Lung (tissue), 12 donors: ENCODE data around the gene NDNF. TPM values are rescaled to one million over a fixed set of nuclear protein-coding genes. Genes with fewer than 3 reads are reported as not detected.

Source experiments
- ATAC-seq: fragments of 200-7000 bp; cut with Tn5 transposase; one replicate; pipeline ENCODE4 v1.9.1; 2020; ENCODE audit warnings: moderate number of reproducible peaks; ENCODE audit not compliant: insufficient read depth, low FRiP score
- DNase-seq, 3 donors: peaks; one replicate each; pipeline ENCODE4 v3.0.0-alpha.2; 2013 to 2017
- H3K27ac ChIP-seq, 2 donors: one replicate each; pipeline ENCODE4 v1.5.1; 2013; ENCODE audit warnings: mild to moderate bottlenecking in 2 of 2, moderate library complexity in 2 of 2, control low read depth in 1 of 2, inconsistent platforms in 1 of 2, low read depth in 1 of 2, low read length in 1 of 2
- H3K27me3 ChIP-seq, 3 donors: one replicate each; pipeline ENCODE4 v1.5.1; 2013; ENCODE audit warnings: low read length in 2 of 3; ENCODE audit not compliant: control insufficient read depth in 3 of 3, insufficient read depth in 3 of 3
- H3K36me3 ChIP-seq, 4 donors: one replicate each; pipeline ENCODE4 v1.5.1; 2013; ENCODE audit warnings: low read length in 4 of 4, mild to moderate bottlenecking in 1 of 4, moderate library complexity in 1 of 4; ENCODE audit not compliant: control insufficient read depth in 4 of 4, insufficient read depth in 4 of 4
- H3K4me1 ChIP-seq, 5 donors: one replicate each; pipeline ENCODE4 v1.5.1; 2013; ENCODE audit warnings: low read length in 5 of 5, mild to moderate bottlenecking in 2 of 5, moderate library complexity in 1 of 5; ENCODE audit not compliant: control insufficient read depth in 5 of 5, insufficient read depth in 5 of 5
- H3K4me3 ChIP-seq: one replicate; pipeline ENCODE4 v1.5.1; 2013; ENCODE audit warnings: mild to moderate bottlenecking, control low read depth, moderate library complexity
- H3K9ac ChIP-seq, 2 donors: one replicate each; pipeline ENCODE4 v1.5.1; 2013; ENCODE audit warnings: low read length in 2 of 2, control low read depth in 1 of 2; ENCODE audit not compliant: insufficient read depth in 1 of 2
- H3K9me3 ChIP-seq, 4 donors: one replicate each; pipeline ENCODE4 v1.5.1; 2013; ENCODE audit warnings: low read length in 3 of 4, mild to moderate bottlenecking in 1 of 4, moderate library complexity in 1 of 4; ENCODE audit not compliant: control insufficient read depth in 4 of 4, insufficient read depth in 3 of 4
- CTCF ChIP-seq: IDR thresholded peaks from 2 replicates; pipeline ENCODE4 v1.5.1; 2012; ENCODE audit warnings: mild to moderate bottlenecking; ENCODE audit errors: control extremely low read depth, extremely low read depth
- WGBS, 2 donors: extraction: QIAGEN DNeasy Blood & Tissue Kit; methylation state at CpG; one replicate each; pipeline ENCODE4 v1.1.7; 2013; 5-methylcytosine and 5-hydroxymethylcytosine counted together
- polyA plus RNA-seq, 2 donors: library from polyadenylated mRNA; stranded (reverse); fragments of 200-250 nt; gene quantifications; one replicate each; pipeline ENCODE4 v1.2.1, GENCODE V29; 2013
- total RNA-seq, 2 donors: library from RNA; depleted of rRNA in 1 of 2; stranded (reverse); fragments of >200 nt in 1 of 2; gene quantifications; one replicate each; pipeline ENCODE4 v1.2.1, GENCODE V29; 2014 to 2021
- donor health status: control.
- donor health status: control.
- donor health status: Bipolar disorder and iron deficiency.
- donor health status: healthy.
- donor health status: DM: yes; HTN: yes; CAD: no.

Gene NDNF
- total and polyA plus RNA-seq, 4 donors: 22.3 to 381 (median 80.5) TPM

- DNase-seq: no peak
- TF ChIP-seq CTCF: no peak
- Histone ChIP-seq H3K4me1 (peaks cover 0 to 14% (median 0%) of the 10 kb centered on the region in 5 donors), H3K4me3 (no peak overlapping the region), H3K27ac (no peak overlapping the region), H3K9me3 (no peaks in the 10 kb centered on the region), H3K27me3 (no peaks in the 10 kb centered on the region), H3K36me3 (no peaks in the 10 kb centered on the region), H3K9ac (no peak overlapping the region)
- ATAC-seq: no peak
- whole genome bisulfite sequencing, 2 donors: 75 to 83% methylated on average over 3 of the region's 3 CpGs
These were observed 22.1 kb upstream of the NDNF start for GRCh38 chr4:121094297-121094966.

- H3K9me3 ChIP-seq: no peaks in the 10 kb centered on the region
- H3K9ac ChIP-seq: no peak overlapping the region
- peaks cover 0 to 14% (median 0%) of the 10 kb centered on the region in 5 donors for H3K4me1 ChIP-seq
- H3K27ac ChIP-seq: no peak overlapping the region
- H3K36me3 ChIP-seq: no peaks in the 10 kb centered on the region
- no peak overlapping the region for H3K4me3 ChIP-seq
- H3K27me3 ChIP-seq: no peaks in the 10 kb centered on the region
- no peak for ATAC-seq
- no peak for DNase-seq
- TF ChIP-seq CTCF: no peak
These were observed 20.9 kb upstream of the NDNF start for GRCh38 chr4:121093261-121093660.

GRCh38 chr4:121091941-121092340, 19.6 kb upstream of the NDNF start:
- Histone ChIP-seq H3K9me3 (no peaks in the 10 kb centered on the region), H3K9ac (no peak overlapping the region), H3K27ac (no peak overlapping the region), H3K4me3 (no peak overlapping the region), H3K27me3 (no peaks in the 10 kb centered on the region), H3K36me3 (no peaks in the 10 kb centered on the region), H3K4me1 (peaks cover 0 to 14% (median 0%) of the 10 kb centered on the region in 5 donors)
- ATAC-seq: no peak
- TF ChIP-seq CTCF: no peak
- DNase-seq: no peak

GRCh38 chr4:121088867-121089266, 16.5 kb upstream of the NDNF start:
- ATAC-seq: no peak
- Histone ChIP-seq H3K9ac (no peak overlapping the region), H3K4me3 (no peak overlapping the region), H3K4me1 (no peaks in the 10 kb centered on the region), H3K9me3 (no peaks in the 10 kb centered on the region), H3K27ac (no peak overlapping the region), H3K36me3 (no peaks in the 10 kb centered on the region), H3K27me3 (no peaks in the 10 kb centered on the region)
- WGBS, 2 donors: 90 to 95% methylated on average over 4 of the region's 4 CpGs
- TF ChIP-seq CTCF: no peak
- no peak for DNase-seq
